H1 (cell line): ENCODE results near the gene MZT2A. TPM values are rescaled to one million over a fixed set of nuclear protein-coding genes. Genes with fewer than 3 reads are reported as not detected.
"Not testable (repeated sequence)": the region's sequence is repeated elsewhere in the genome, so short reads cannot be mapped to it uniquely, and the experiment has no call there.

Source experiments
- CTCF ChIA-PET: fragments of 300-600 bp; sonication (Branson Sonifier 250); formaldehyde crosslinking; loops from one replicate; lab custom pipeline; 2021; ENCODE audit not compliant: partially characterized antibody; lab: Charles Lee
- POLR2A ChIA-PET: fragments of 300-600 bp; sonication (Branson Sonifier 250); formaldehyde crosslinking; loops from one replicate; lab custom pipeline; 2021; ENCODE audit warnings: inconsistent platforms; ENCODE audit not compliant: partially characterized antibody; lab: Charles Lee
- DNase-seq, 2 experiments: peaks; one replicate each; pipeline versions ENCODE4 v3.0.0 to v3.0.0-alpha.2; 2010 to 2022; ENCODE audit warnings: low spot score in 2 of 2, low read depth in 1 of 2, mixed read lengths in 1 of 2
- FAIRE-seq: peaks from 2 replicates; lab custom pipeline; 2011; peaks lifted over from hg19 to GRCh38; lab: Jason Lieb, UNC
- H2AFZ ChIP-seq: 2 replicates; pipeline ENCODE4 v1.8.1; 2012; ENCODE audit warnings: low read length, inconsistent platforms
- H2AK5ac ChIP-seq: 2 replicates; pipeline ENCODE4 v1.6.1; 2013; ENCODE audit warnings: low read depth, low read length
- H2BK120ac ChIP-seq: replicated peaks from 2 replicates; pipeline ENCODE3; 2013; ENCODE audit warnings: low read depth, low read length, inconsistent platforms
- H2BK12ac ChIP-seq: 2 replicates; pipeline ENCODE4 v1.6.1; 2013; ENCODE audit warnings: low read depth, low read length
- H2BK15ac ChIP-seq: 2 replicates; pipeline ENCODE4 v1.6.1; 2013; ENCODE audit warnings: low read length
- H2BK20ac ChIP-seq: 2 replicates; pipeline ENCODE4 v1.6.1; 2013; ENCODE audit warnings: low read length
- H2BK5ac ChIP-seq: 2 replicates; pipeline ENCODE4 v1.6.1; 2013; ENCODE audit warnings: low read depth, low read length
- H3K14ac ChIP-seq: 2 replicates; pipeline ENCODE4 v1.6.1; 2013; ENCODE audit warnings: inconsistent platforms; ENCODE audit not compliant: insufficient read length
- H3K18ac ChIP-seq: 2 replicates; pipeline ENCODE4 v1.6.1; 2013; ENCODE audit warnings: low read length; ENCODE audit errors: extremely low read depth
- H3K23ac ChIP-seq: 2 replicates; pipeline ENCODE4 v1.6.1; 2013; ENCODE audit warnings: inconsistent platforms; ENCODE audit not compliant: insufficient read length
- H3K23me2 ChIP-seq: 2 replicates; pipeline ENCODE4 v1.6.1; 2013; ENCODE audit warnings: low read depth, low read length
- H3K27ac ChIP-seq: 2 replicates; pipeline ENCODE4 v1.6.1; 2011; ENCODE audit warnings: low read depth, low read length, inconsistent platforms
- H3K27me3 ChIP-seq, 4 experiments: replicated peaks in 1 of 4; 1 replicate in 1 of 4; 2 replicates in 3 of 4; pipeline versions ENCODE4 v1.6.1 to v1.8.1; 2011 to 2013; ENCODE audit warnings: low read length in 3 of 4, mild to moderate bottlenecking in 3 of 4, inconsistent platforms in 2 of 4, mixed read lengths in 2 of 4, moderate library complexity in 1 of 4; ENCODE audit not compliant: control insufficient read depth in 3 of 4, insufficient read depth in 3 of 4; ENCODE audit errors: extremely low read depth in 1 of 4
- H3K36me3 ChIP-seq, 4 experiments: 2 replicates each; pipeline versions ENCODE4 v1.6.1 to v1.8.1; 2011 to 2013; ENCODE audit warnings: mild to moderate bottlenecking in 4 of 4, low read length in 3 of 4, moderate library complexity in 2 of 4, control low read depth in 1 of 4, inconsistent platforms in 1 of 4; ENCODE audit not compliant: insufficient read depth in 4 of 4, control insufficient read depth in 2 of 4
- H3K4ac ChIP-seq: replicated peaks from 2 replicates; pipeline ENCODE3; 2013; ENCODE audit warnings: low read length, low read depth, mixed read lengths, inconsistent platforms; ENCODE audit not compliant: insufficient read length
- H3K4me1 ChIP-seq, 4 experiments: replicated peaks in 1 of 4; 1 replicate in 1 of 4; 2 replicates in 3 of 4; pipeline versions ENCODE4 v1.6.1 to v1.8.1; 2011 to 2013; ENCODE audit warnings: low read length in 3 of 4, inconsistent platforms in 2 of 4, mixed read lengths in 1 of 4; ENCODE audit not compliant: insufficient read depth in 4 of 4, control insufficient read depth in 3 of 4
- H3K4me2 ChIP-seq, 2 experiments: 2 replicates each; pipeline versions ENCODE4 v1.6.1 to v1.8.1; 2011 to 2013; ENCODE audit warnings: low read depth in 2 of 2, low read length in 2 of 2, control low read depth in 1 of 2, inconsistent platforms in 1 of 2, mild to moderate bottlenecking in 1 of 2; ENCODE audit not compliant: insufficient read depth in 1 of 2
- H3K4me3 ChIP-seq, 4 experiments: fragments of 200-600, 300-600 bp in 1 of 4; sonication (generic), shearing (Covaris generic), sonication (Bioruptor Twin) in 1 of 4; 2 replicates each; pipeline versions ENCODE4 v1.5.1 to v1.8.1; 2011 to 2016; ENCODE audit warnings: low read length in 4 of 4, low read depth in 3 of 4, control low read depth in 2 of 4, inconsistent platforms in 2 of 4, mild to moderate bottlenecking in 2 of 4, mixed read lengths in 1 of 4, moderate library complexity in 1 of 4; ENCODE audit not compliant: insufficient read depth in 2 of 4; ENCODE audit errors: extremely low read depth in 1 of 4
- H3K56ac ChIP-seq: replicated peaks from 2 replicates; pipeline ENCODE3; 2013; ENCODE audit warnings: low read depth, mild to moderate bottlenecking, mixed read lengths, low read length, inconsistent platforms; ENCODE audit not compliant: insufficient read length
- H3K79me1 ChIP-seq: 2 replicates; pipeline ENCODE4 v1.6.1; 2013; ENCODE audit warnings: low read depth, low read length, control low read depth
- H3K79me2 ChIP-seq, 2 experiments: 2 replicates each; pipeline versions ENCODE4 v1.6.1 to v1.8.1; 2012 to 2013; ENCODE audit warnings: low read length in 2 of 2, mild to moderate bottlenecking in 2 of 2, inconsistent platforms in 1 of 2; ENCODE audit not compliant: insufficient read depth in 2 of 2, control insufficient read depth in 1 of 2
- H3K9ac ChIP-seq, 4 experiments: replicated peaks in 1 of 4; 1 replicate in 1 of 4; 2 replicates in 3 of 4; pipeline versions ENCODE4 v1.6.1 to v1.8.1; 2011 to 2013; ENCODE audit warnings: low read depth in 3 of 4, low read length in 3 of 4, control low read depth in 2 of 4, mild to moderate bottlenecking in 2 of 4, moderate library complexity in 2 of 4, inconsistent platforms in 1 of 4; ENCODE audit errors: extremely low read depth in 1 of 4
- H3K9me3 ChIP-seq, 2 experiments: 2 replicates each; pipeline versions ENCODE4 v1.6.1 to v1.8.1; 2012 to 2013; ENCODE audit warnings: mild to moderate bottlenecking in 2 of 2, moderate library complexity in 2 of 2, control low read depth in 1 of 2, inconsistent platforms in 1 of 2, low read depth in 1 of 2, low read length in 1 of 2, mixed read lengths in 1 of 2; ENCODE audit not compliant: insufficient read depth in 2 of 2
- H4K20me1 ChIP-seq, 2 experiments: replicated peaks in 1 of 2; 2 replicates each; pipeline versions ENCODE3 to v1.8.1; 2011 to 2013; ENCODE audit warnings: inconsistent platforms in 2 of 2, low read length in 2 of 2, mild to moderate bottlenecking in 1 of 2; ENCODE audit not compliant: insufficient read depth in 2 of 2, control insufficient read depth in 1 of 2
- H4K5ac ChIP-seq: 2 replicates; pipeline ENCODE4 v1.6.1; 2013; ENCODE audit warnings: low read length, low read depth, mixed read lengths, inconsistent platforms; ENCODE audit not compliant: insufficient read length
- H4K8ac ChIP-seq: 2 replicates; pipeline ENCODE4 v1.8.0; 2013; ENCODE audit warnings: mild to moderate bottlenecking, moderate library complexity, low read length, inconsistent platforms; ENCODE audit not compliant: insufficient read depth; ENCODE audit errors: extremely low read depth
- H4K91ac ChIP-seq: replicated peaks from 2 replicates; pipeline ENCODE3; 2013; ENCODE audit warnings: low read length, mixed read lengths, inconsistent platforms; ENCODE audit not compliant: insufficient read length
- WGBS, 2 experiments: shearing (Covaris generic) in 1 of 2; methylation state at CpG; one replicate each; pipeline versions ENCODE4 v1.1.6 to v1.1.7; 2013 to 2015; ENCODE audit warnings: low lambda C conversion rate in 2 of 2, mixed read lengths in 2 of 2, inconsistent platforms in 1 of 2, low coverage in 1 of 2, missing lambda C conversion rate in 1 of 2; ENCODE audit not compliant: insufficient replicate concordance in 2 of 2, insufficient coverage in 1 of 2, insufficient read length in 1 of 2; ENCODE audit errors: extremely low coverage in 1 of 2, missing lambda C conversion rate in 1 of 2; 5-methylcytosine and 5-hydroxymethylcytosine counted together
- polyA plus RNA-seq, 7 experiments: library from polyadenylated mRNA; depleted of rRNA in 3 of 7; stranded (reverse) in 5 of 7; unstranded in 2 of 7; fragments of >200 nt in 5 of 7; fragments of 200-250 nt in 2 of 7; gene quantifications; 1 replicate in 5 of 7; 2 replicates in 1 of 7; 4 replicates in 1 of 7; pipeline versions ENCODE4 v1.2.1 to v1.2.3, GENCODE V29; 2011 to 2013; ENCODE audit warnings: missing spikeins in 2 of 7, mixed read lengths in 2 of 7
- total RNA-seq: library from RNA; stranded (reverse); fragmentation: NEBNext Ultra II Directional; extraction: Animal tissue kit (Norgen Biotek cat#: 25700); gene quantifications from 2 replicates; pipeline ENCODE4 v1.2.1, GENCODE V29; 2021

MZT2A gene
- total and polyA plus RNA-seq, 2 of the 8 experiments (the other 6 are each of a cell fraction or from before 2014, with no cell fraction given): 116 to 120 TPM

DNA sequence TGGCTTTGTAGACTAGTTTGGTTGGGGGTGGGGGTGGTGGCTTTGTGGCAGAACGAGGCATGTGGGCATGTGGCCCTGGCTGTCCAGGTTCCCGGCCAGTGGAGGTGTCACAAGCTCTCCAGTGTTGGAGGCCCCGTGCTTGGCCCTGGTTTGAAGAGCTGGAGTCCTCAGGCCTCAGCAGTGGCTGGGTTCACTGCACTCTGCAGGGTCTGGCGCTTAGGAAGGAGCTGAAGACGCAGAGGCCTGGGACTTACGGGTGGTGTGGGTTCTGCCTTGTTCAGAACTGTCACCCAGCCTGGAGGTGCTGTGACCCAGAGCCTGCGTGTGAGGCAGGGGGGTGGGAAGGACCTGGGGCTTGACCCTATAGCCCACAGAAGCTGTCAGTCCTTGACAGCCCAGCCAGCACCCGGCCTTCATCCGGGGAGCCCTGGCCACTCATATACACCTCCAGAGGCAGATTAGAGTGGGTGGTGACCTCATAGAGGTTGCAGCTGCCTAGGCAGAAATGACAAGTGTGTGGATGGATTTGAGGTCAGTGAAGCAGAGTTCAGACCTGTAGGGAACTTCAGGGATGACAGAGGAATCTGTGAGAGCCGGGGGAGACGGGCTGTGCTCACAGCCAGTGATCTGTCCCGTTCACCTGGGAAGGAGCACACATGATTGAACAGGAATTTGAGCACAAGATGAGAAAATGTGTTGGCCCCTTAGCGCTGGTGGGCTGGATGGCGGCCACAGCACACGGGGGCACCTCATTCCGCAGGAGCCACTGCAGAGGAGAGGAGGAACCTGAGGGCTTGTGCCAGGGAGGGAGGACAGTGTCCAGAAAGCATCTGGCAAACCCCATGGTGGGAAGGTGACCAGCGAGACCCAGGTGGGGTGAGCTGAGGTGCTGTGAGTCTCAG lies 20.0 kb upstream of the MZT2A start:
- not testable (repeated sequence) for H3K27ac ChIP-seq

More for the DNA sequence above, 20.0 kb upstream of the MZT2A start:
- H2AFZ ChIP-seq, H2AK5ac ChIP-seq, H4K20me1 ChIP-seq, H2BK20ac ChIP-seq, H3K18ac ChIP-seq, H2BK120ac ChIP-seq, H2BK12ac ChIP-seq, H4K5ac ChIP-seq, H2BK5ac ChIP-seq, H3K23me2 ChIP-seq, H3K9me3 ChIP-seq, H3K4me1 ChIP-seq, DNase-seq, H3K9ac ChIP-seq, H4K8ac ChIP-seq, H3K14ac ChIP-seq, H3K27me3 ChIP-seq, H3K79me2 ChIP-seq, H3K79me1 ChIP-seq, FAIRE-seq, H3K4ac ChIP-seq, H3K56ac ChIP-seq, H3K4me3 ChIP-seq, H4K91ac ChIP-seq, H3K4me2 ChIP-seq, CTCF ChIA-PET, H2BK15ac ChIP-seq, H3K23ac ChIP-seq: not testable (repeated sequence)
- POLR2A ChIA-PET: interaction anchor here (1.1 kb wide), 2 partner anchors 12 to 18 kb away, joined by 3 read pairs; no protein-coding TSS in a partner anchor
- 95% methylated on average over 15 of the region's 17 CpGs; no CpG with 5 or more reads in 1 of the 2 experiments for WGBS, 2 experiments
- H3K36me3 ChIP-seq: peaks cover 3 to 38% (median 16%) of the 10 kb centered on the region in 4 experiments; a peak in 7 of 8 replicates
